GM21447 (cell line): Measurements from ENCODE around the gene UTP3.
"Not testable (repeated sequence)": the region's sequence is repeated elsewhere in the genome, so short reads cannot be mapped to it uniquely, and the experiment has no call there.

ENCODE experiments used
- ATAC-seq: cut with Tn5 transposase; IDR thresholded peaks from one replicate; pipeline ENCODE4 v1.9.1; 2021; ENCODE audit not compliant: unreplicated experiment

Gene UTP3

GRCh38 chr4:70682142-70682541 is 6.2 kb upstream of the UTP3 start:
- ATAC-seq, result peak; percentile 1

- peak; percentile 4 for ATAC-seq
Measured at GRCh38 chr4:70687392-70687791, 940 bp upstream of the UTP3 start.

GRCh38 chr4:70688795-70689231 is 481 bp downstream of the UTP3 start:
- ATAC-seq, result peak; percentile 4

GRCh38 chr4:70691661-70692060 is 3.3 kb downstream of the UTP3 start:
- ATAC-seq, result no peak

- ATAC-seq, result not testable (repeated sequence)
Measured at GRCh38 chr4:70694633-70695032, 6.3 kb downstream of the UTP3 start.

GRCh38 chr4:70698435-70698834 is 10.1 kb downstream of the UTP3 start:
- not testable (repeated sequence) for ATAC-seq

GRCh38 chr4:70700712-70701111 is 12.4 kb downstream of the UTP3 start:
- no peak for ATAC-seq

- ATAC-seq, result no peak
Measured at GRCh38 chr4:70701271-70701670, 12.9 kb downstream of the UTP3 start.

- not testable (repeated sequence) for ATAC-seq
Measured at GRCh38 chr4:70702592-70702991, 14.3 kb downstream of the UTP3 start.

- no peak for ATAC-seq
Measured at GRCh38 chr4:70703619-70704214, 15.4 kb downstream of the UTP3 start.

- ATAC-seq, result peak; percentile 59
Measured at GRCh38 chr4:70704215-70704930, 16.0 kb downstream of the UTP3 start.

- peak; percentile 37 for ATAC-seq
Measured at GRCh38 chr4:70704931-70705182, 16.5 kb downstream of the UTP3 start.

- ATAC-seq, result peak; percentile 50
Measured at GRCh38 chr4:70705183-70706043, 17.1 kb downstream of the UTP3 start.

GRCh38 chr4:70706044-70706461 is 17.7 kb downstream of the UTP3 start:
- ATAC-seq, result no peak

GRCh38 chr4:70706516-70706915 is 18.2 kb downstream of the UTP3 start:
- ATAC-seq, result no peak

- ATAC-seq, result no peak
Measured at GRCh38 chr4:70709611-70710205, 21.4 kb downstream of the UTP3 start.

GRCh38 chr4:70711599-70711998 is 23.3 kb downstream of the UTP3 start:
- no peak for ATAC-seq

- no peak for ATAC-seq
Measured at GRCh38 chr4:70712150-70712549, 23.8 kb downstream of the UTP3 start.

GRCh38 chr4:70712604-70713452 is 24.5 kb downstream of the UTP3 start:
- no peak for ATAC-seq

- ATAC-seq, result peak; percentile 59
Measured at GRCh38 chr4:70713453-70714078, 25.2 kb downstream of the UTP3 start.
